ENCODE data around the gene OGFOD3.

- TF ChIP-seq EZH2 (IDR thresholded peaks at IDR 0.05; ENCODE audit: insufficient read depth, poor library complexity, severe bottlenecking) (no peak), EZH2phosphoT487 (IDR thresholded peaks at IDR 0.05; ENCODE audit: insufficient read depth, low read depth) (no peak)
Measured at GRCh38 chr17:82392941-82393340, 25.4 kb downstream of the OGFOD3 start.

Measured in GM23248 (cell line).